HG03135 (cell line): ENCODE measurements around the gene IL1RN.

Experiments
- ATAC-seq: cut with Tn5 transposase; IDR thresholded peaks from one replicate; pipeline ENCODE4 v1.9.1; 2021; ENCODE audit warnings: mild to moderate bottlenecking, moderate library complexity; ENCODE audit not compliant: unreplicated experiment

The IL1RN gene

GRCh38 chr2:113127646-113128570, 510 bp downstream of the IL1RN start:
- ATAC-seq, result no peak

- no peak for ATAC-seq
These were observed 2.2 kb downstream of the IL1RN start for GRCh38 chr2:113129519-113130078.

- no peak for ATAC-seq
These were observed 4.2 kb downstream of the IL1RN start for GRCh38 chr2:113131352-113132185.

GRCh38 chr2:113132414-113133021, 5.1 kb downstream of the IL1RN start:
- no peak for ATAC-seq

- no peak for ATAC-seq
These were observed 6.6 kb downstream of the IL1RN start for GRCh38 chr2:113133704-113134598.

GRCh38 chr2:113134717-113135116, 7.3 kb downstream of the IL1RN start:
- no peak for ATAC-seq

- no peak for ATAC-seq
These were observed 7.9 kb downstream of the IL1RN start for GRCh38 chr2:113135317-113135716.

- no peak for ATAC-seq
These were observed 9.7 kb downstream of the IL1RN start for GRCh38 chr2:113136828-113137775.

GRCh38 chr2:113137827-113138226, 10.4 kb downstream of the IL1RN start:
- ATAC-seq, result no peak

- ATAC-seq, result no peak
These were observed 11.3 kb downstream of the IL1RN start for GRCh38 chr2:113138428-113139322.

- ATAC-seq, result no peak
These were observed 14.1 kb downstream of the IL1RN start for GRCh38 chr2:113141451-113141850.

- ATAC-seq, result no peak
These were observed 14.9 kb downstream of the IL1RN start for GRCh38 chr2:113142290-113142689.

GRCh38 chr2:113144259-113144658, 16.9 kb downstream of the IL1RN start:
- ATAC-seq, result no peak

GRCh38 chr2:113148606-113149552, 21.5 kb downstream of the IL1RN start:
- no peak for ATAC-seq

GRCh38 chr2:113149553-113150257, 22.3 kb downstream of the IL1RN start:
- ATAC-seq, result no peak

- ATAC-seq, result no peak
These were observed 22.8 kb downstream of the IL1RN start for GRCh38 chr2:113150258-113150601.
